ENCODE measurements around the gene SCART1.

DNA sequence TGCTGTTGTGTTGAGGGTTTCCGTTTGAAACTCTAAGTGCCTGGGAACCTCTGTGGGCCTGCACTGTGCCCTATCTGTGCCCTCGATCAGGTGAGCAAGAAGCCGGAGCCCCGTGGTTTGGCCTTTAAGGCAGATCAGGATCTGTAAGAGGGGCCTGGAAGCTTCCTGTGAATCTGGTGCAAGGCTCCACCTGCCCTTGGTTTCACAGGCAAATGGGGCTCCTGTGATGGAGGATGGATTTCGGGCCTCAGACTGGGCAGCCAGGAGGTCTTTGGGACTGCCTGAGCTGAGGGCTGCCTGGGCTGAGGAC lies 21.6 kb downstream of the SCART1 start:
- TF ChIP-seq POLR2A (IDR thresholded peaks at IDR 0.05; ENCODE audit: low read depth, low read length) (no peak), RAD21 (IDR thresholded peaks at IDR 0.05; ENCODE audit: low read length) (no peak), CTCF (conservative IDR thresholded peaks at IDR 0.05; ENCODE audit: low read depth, low read length) (no peak), BHLHE40 (IDR thresholded peaks at IDR 0.05; ENCODE audit: low read depth, low read length) (no peak), FOS (IDR thresholded peaks at IDR 0.05; ENCODE audit: low read depth, low read length) (no peak), SMC3 (IDR thresholded peaks at IDR 0.05; ENCODE audit: low read depth, low read length) (no peak)
- TF ChIP-seq, protein P1, sequence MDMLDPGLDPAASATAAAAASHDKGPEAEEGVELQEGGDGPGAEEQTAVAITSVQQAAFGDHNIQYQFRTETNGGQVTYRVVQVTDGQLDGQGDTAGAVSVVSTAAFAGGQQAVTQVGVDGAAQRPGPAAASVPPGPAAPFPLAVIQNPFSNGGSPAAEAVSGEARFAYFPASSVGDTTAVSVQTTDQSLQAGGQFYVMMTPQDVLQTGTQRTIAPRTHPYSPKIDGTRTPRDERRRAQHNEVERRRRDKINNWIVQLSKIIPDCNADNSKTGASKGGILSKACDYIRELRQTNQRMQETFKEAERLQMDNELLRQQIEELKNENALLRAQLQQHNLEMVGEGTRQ (IDR thresholded peaks at IDR 0.05; ENCODE audit: low read depth, low read length): no peak
